Measurements from ENCODE around the gene COMTD1. TPM values are rescaled to one million over a fixed set of nuclear protein-coding genes. Genes with fewer than 3 reads are reported as not detected.

COMTD1 gene
- total and polyA plus RNA-seq, 10 of the 15 experiments (the other 5 are each of a cell fraction or from before 2014, with no cell fraction given) = 0.39 to 64.3 (median 26.0) TPM

DNA sequence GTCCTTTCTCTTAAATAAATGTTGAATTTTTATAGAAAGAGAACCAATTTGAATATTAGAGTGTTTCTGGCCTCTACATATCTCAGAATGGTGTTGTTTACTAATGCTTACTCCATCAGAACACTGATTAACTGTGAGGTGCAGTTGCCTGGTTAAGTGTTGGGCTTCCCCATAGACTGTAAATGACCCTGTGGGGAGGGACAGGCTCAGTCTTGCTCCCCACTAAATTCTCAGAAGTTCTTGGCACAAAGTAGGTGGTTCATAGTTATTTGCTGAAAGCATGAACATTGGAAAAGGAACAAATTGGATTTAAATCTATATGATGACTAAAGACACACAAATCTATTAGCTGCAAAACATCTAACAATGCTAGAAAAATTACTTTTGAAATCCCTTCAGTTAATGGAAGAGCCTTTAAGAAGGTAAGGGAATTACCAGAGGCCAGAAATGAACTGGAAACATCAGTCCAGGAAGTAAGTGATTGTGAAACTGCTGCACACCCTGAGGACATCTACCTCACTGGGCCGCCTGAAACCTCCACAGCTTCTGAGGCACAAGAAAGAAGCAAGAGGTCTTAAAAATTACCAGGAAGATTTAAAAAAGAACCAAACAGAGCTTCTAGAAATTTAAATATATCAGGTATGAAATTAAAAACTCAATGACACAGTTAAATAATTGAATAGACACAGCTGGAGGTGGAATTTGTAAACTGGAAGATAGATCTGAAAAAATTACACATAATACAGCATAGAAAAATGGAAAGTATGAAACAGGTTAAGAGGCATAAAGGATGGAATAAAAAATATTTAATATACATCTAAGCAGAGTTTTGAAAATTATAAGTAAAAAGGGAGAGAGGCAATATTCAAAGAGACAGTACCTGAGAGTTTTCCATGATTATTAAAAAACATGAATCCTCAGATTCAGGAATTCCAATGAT lies 17.8 kb upstream of the COMTD1 start:
- Histone ChIP-seq H4K20me1 (ENCODE audit: control insufficient read depth, insufficient read depth) (no peaks in the 10 kb centered on the region), H3K4me3 (no peak overlapping the region), H3K9ac (ENCODE audit: control insufficient read depth, insufficient read depth, low read length) (no peak overlapping the region), H2AFZ (ENCODE audit: control insufficient read depth, low read depth, low read length) (no peak overlapping the region), H3K79me2 (ENCODE audit: control insufficient read depth, insufficient read depth, low read length) (no peaks in the 10 kb centered on the region), H3K36me3 (ENCODE audit: control insufficient read depth in 2 of 2, insufficient read depth in 2 of 2, low read length in 1 of 2) (no peaks in the 10 kb centered on the region), H3K4me1 (ENCODE audit: control insufficient read depth, insufficient read depth, low read length) (no peaks in the 10 kb centered on the region), H3K4me2 (ENCODE audit: control insufficient read depth, insufficient read depth) (no peak overlapping the region), H3K27me3 (replicated peaks in 1 of 2; ENCODE audit: control insufficient read depth in 2 of 2, insufficient read depth in 2 of 2, low read length in 1 of 2) (no peaks in the 10 kb centered on the region), H3K27ac (ENCODE audit: control insufficient read depth, insufficient read depth) (no peak overlapping the region), H3K9me3 (replicated peaks; ENCODE audit: control insufficient read depth, insufficient read depth, low read length) (peaks cover 4% of the 10 kb centered on the region; the same call in 2 of the 3 replicates)
- no peak for TF ChIP-seq WRNIP1 (IDR thresholded peaks at IDR 0.05; ENCODE audit: borderline replicate concordance, low read depth, low read length)
- no peak for TF ChIP-seq SREBF2 (IDR thresholded peaks at IDR 0.05; ENCODE audit: low read length)
- no peak for TF ChIP-seq PKNOX1 (IDR thresholded peaks at IDR 0.05)
- TF ChIP-seq MEF2B (IDR thresholded peaks at IDR 0.05; ENCODE audit: partially characterized antibody, poor library complexity, severe bottlenecking) = no peak
- TF ChIP-seq NR2F1 (conservative IDR thresholded peaks at IDR 0.05) = no peak
- no peak for TF ChIP-seq IRF4 (IDR thresholded peaks at IDR 0.05; ENCODE audit: low read depth, low read length)
- TF ChIP-seq, protein P1, sequence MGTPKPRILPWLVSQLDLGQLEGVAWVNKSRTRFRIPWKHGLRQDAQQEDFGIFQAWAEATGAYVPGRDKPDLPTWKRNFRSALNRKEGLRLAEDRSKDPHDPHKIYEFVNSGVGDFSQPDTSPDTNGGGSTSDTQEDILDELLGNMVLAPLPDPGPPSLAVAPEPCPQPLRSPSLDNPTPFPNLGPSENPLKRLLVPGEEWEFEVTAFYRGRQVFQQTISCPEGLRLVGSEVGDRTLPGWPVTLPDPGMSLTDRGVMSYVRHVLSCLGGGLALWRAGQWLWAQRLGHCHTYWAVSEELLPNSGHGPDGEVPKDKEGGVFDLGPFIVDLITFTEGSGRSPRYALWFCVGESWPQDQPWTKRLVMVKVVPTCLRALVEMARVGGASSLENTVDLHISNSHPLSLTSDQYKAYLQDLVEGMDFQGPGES (IDR thresholded peaks at IDR 0.05) = no peak
- TF ChIP-seq CBFB (IDR thresholded peaks at IDR 0.05; ENCODE audit: low read depth) = no peak
- no peak for TF ChIP-seq USF1 (IDR thresholded peaks at IDR 0.05; ENCODE audit: borderline replicate concordance, extremely low read length, insufficient read depth, low read depth, low read length)
- no peak for TF ChIP-seq ZNF217 (IDR thresholded peaks at IDR 0.05)
- TF ChIP-seq, protein P2, sequence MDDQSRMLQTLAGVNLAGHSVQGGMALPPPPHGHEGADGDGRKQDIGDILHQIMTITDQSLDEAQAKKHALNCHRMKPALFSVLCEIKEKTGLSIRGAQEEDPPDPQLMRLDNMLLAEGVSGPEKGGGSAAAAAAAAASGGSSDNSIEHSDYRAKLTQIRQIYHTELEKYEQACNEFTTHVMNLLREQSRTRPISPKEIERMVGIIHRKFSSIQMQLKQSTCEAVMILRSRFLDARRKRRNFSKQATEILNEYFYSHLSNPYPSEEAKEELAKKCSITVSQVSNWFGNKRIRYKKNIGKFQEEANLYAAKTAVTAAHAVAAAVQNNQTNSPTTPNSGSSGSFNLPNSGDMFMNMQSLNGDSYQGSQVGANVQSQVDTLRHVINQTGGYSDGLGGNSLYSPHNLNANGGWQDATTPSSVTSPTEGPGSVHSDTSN (IDR thresholded peaks at IDR 0.05; ENCODE audit: insufficient replicate concordance, low read depth, low read length) = no peak
- TF ChIP-seq SMAD1 (IDR thresholded peaks at IDR 0.05; ENCODE audit: low read depth, partially characterized antibody) = no peak
- 93% methylated on average over 1 of the region's 1 CpG for WGBS (ENCODE audit: insufficient coverage, insufficient replicate concordance, low lambda C conversion rate, missing lambda C conversion rate)
- ATAC-seq = no peak
- in situ Hi-C loops (cut with MboI) = no loop called here
- no peak for FAIRE-seq
- ChIA-PET RAD21 (ENCODE audit: unreplicated experiment) (no interaction called here), SMC1A (ENCODE audit: uncharacterized antibody, unreplicated experiment) (interaction anchor here (0.9 kb wide), 1 partner anchor 16 kb away, joined by 4 read pairs; no protein-coding TSS in a partner anchor), POLR2A (no interaction called here), CTCF (no interaction called here)
- no TSS peak for BruUV-seq (replicated peaks)
- intact Hi-C loops (cut with micrococcal nuclease; ENCODE audit: unreplicated experiment) = no loop called here
- DNase-seq (ENCODE audit: low read depth, low spot score) = no peak

All from GM12878 (cell line).